Activated T-cell treated with anti-CD3 and anti-CD28 coated beads for 1 hour (primary cell): ENCODE data around the gene PLA1A.
"Not testable (repeated sequence)": the region's sequence is repeated elsewhere in the genome, so short reads cannot be mapped to it uniquely, and the experiment has no call there.

Experiments used
- DNase-seq: peaks from one replicate; pipeline ENCODE4 v3.0.0-alpha.2; 2020; ENCODE audit warnings: low read depth

The PLA1A gene

DNA sequence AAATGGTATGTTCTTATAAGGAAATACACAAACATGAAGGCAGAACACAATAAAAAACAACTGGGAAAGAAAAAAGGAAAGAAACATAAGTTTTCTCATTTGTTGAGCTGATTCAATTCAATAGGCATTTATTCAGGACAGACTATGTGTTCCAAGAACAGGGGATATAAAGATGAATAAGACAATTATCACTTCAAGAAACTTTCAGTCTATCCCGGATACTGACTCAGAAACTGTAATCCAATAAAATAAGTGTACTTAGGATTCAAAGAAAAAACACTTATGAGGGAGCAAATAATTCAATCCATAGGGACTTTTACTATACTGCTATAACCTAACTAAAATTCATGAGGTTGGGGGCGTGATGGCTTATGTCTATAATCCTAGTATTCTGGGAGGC, 66.2 kb downstream of the PLA1A start:
- no peak for DNase-seq

GRCh38 chr3:119664370-119664769, 66.7 kb downstream of the PLA1A start:
- DNase-seq: no peak

DNA sequence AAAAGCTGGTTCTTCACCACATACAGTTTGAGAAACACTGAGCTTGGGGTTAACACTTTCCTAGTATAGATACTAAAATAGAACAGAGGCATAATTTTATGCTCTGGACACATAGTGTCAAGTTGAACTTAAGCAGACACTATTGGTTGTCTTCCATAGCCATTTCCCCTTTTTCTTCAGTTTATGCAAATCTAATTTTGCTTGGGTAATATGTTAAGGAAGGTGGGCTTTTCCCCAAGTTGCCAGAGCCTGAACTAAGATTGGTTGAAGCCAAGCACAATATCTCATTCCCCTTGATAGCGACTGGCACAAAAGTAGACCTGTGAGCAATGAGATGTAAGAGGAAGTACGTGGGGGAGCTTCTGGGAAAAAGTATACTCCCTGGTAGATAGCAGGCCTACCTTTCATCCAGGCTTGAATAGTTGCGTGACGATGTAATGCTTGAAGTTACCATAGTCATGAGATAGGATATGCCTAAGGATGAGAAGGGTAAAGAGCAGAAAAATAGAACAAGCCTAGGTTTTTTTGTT, 67.2 kb downstream of the PLA1A start:
- no peak for DNase-seq

GRCh38 chr3:119665954-119666559, 68.4 kb downstream of the PLA1A start:
- DNase-seq: no peak

GRCh38 chr3:119669906-119670570, 72.4 kb downstream of the PLA1A start:
- no peak for DNase-seq

GRCh38 chr3:119672776-119673175, 75.1 kb downstream of the PLA1A start:
- DNase-seq: no peak

DNA sequence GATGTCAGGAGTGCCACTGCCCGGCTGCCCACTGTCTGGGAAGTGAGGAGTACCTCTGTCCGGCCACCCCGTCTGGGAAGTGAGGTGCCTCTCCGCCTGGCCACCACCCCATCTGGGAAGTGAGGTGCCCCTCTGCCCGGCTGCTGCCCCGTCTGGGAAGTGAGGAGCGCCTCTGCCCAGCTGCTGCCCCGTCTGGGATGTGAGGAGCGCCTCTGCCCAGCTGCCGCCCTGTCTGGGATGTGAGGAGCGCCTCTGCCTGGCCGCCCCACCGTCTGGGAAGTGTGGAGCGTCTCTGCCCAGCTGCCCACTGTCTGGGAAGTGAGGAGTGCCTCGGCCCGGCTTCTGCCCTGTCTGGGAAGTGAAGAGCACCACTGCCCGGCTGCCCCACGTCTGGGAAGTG, 76.2 kb downstream of the PLA1A start:
- DNase-seq: no peak

- no peak for DNase-seq
Measured at GRCh38 chr3:119675188-119675874, 77.6 kb downstream of the PLA1A start.

DNA sequence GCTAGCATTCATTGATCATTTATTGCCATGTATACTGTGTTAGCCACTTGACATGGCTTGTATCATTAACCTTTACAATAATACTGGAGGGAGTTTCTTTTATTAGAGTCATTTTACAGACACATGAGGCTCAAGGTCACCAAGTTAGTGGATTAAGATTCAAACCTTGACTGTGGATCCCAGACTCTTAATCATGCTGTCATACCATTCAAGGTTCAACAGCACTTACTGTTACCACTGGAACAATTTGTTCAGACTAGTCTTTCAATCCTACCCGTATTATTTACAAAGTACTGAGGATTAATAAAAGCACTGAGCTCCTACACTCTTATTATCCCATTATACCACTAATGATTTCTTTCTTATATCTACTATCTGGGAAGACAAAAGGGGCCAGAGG, 78.3 kb downstream of the PLA1A start:
- DNase-seq: no peak

DNA sequence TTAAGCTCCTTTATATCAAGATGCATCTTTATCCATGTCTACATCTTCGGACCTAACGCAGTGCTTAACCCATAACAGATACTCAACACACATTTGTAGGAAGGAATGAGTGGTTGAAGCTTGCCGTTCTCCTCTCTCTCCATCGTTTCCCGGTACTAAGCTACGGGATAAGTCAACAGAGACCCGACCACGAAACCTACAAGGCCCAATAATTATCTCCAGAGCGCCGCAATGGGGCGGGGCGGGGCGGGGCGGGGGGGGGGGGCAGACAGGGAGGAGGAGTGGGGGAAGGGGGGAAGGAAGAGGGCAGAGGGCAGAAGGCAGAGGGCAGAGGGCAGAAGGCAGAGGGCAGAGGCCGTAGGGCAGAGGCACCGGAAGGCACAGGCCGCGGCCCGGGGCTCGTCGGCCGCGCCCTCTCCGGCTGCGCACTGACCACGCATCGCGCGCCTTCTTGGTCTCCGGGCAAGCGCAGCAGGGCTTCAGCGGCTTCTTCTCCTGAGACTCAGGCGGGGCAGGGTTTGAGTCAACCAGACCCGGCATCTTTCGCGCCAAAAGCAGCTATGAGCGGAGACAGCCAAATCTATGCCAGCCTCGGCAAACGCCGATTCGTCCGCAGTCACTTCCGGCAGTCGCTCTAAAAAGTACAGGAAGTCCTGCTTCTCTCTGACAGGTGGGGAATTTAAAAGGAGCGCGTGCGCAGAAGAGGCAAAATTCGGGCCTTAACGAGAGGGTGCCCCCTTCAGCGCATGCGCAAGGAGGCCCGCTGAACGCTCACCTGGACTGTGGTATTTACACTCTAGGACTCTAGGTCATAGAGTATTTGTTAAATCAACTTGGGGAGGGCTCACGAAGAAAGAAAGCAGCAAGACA, 79.3 kb downstream of the PLA1A start, which contains the start of gene COX17:
Gene COX17, minus strand, starts transcription at position 636 of the 870 bp plus-strand sequence. Its CDS starts 96 bp downstream, at position 540.
- DNase-seq: peak; percentile 94

DNA sequence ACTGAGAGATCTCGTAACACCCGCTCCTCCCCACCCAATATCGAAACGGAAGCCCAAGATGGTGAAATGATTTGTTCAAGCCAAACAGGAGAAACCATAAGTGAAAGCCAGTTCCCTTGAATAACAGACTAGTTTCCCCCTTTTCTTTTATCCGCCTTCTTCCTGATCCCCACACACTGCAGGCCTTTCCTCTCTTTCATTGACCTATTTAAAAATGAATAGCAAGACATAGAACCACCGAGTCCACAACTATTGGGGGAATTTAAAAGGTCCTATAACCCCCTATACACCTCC, 79.9 kb downstream of the PLA1A start:
- DNase-seq: no peak

- not testable (repeated sequence) for DNase-seq
Measured at GRCh38 chr3:119678209-119678608, 80.5 kb downstream of the PLA1A start.
